WTC11 (cell line): Measurements from ENCODE around the gene VGLL3. TPM values are rescaled to one million over a fixed set of nuclear protein-coding genes. Genes with fewer than 3 reads are reported as not detected.

Experiments used
- ATAC-seq: fragments of 200-7000 bp; cut with Tn5 transposase; 2 replicates; pipeline ENCODE4 v1.10.0; 2021; ENCODE audit warnings: mild to moderate bottlenecking, moderate library complexity
- CTCF ChIA-PET: fragments of 300-600 bp; sonication (Branson Sonifier 250); formaldehyde crosslinking; loops from one replicate; lab custom pipeline; 2021; ENCODE audit warnings: antibody characterized with exemption; lab: Charles Lee
- POLR2A ChIA-PET: fragments of 350-600 bp; sonication (Branson Sonifier 250); formaldehyde crosslinking; loops from one replicate; lab custom pipeline; 2021; ENCODE audit warnings: antibody characterized with exemption; lab: Charles Lee
- DNase-seq: peaks from one replicate; pipeline ENCODE4 v3.0.0; 2021; ENCODE audit warnings: low spot score
- H3K27ac Mint-ChIP-seq: 2 replicates; pipeline ENCODE4 v1.8.0; 2021; ENCODE audit warnings: mixed read lengths
- H3K27me3 Mint-ChIP-seq: 2 replicates; pipeline ENCODE4 v1.8.0; 2021; ENCODE audit warnings: low read depth, mild to moderate bottlenecking, moderate library complexity, mixed read lengths
- H3K36me3 Mint-ChIP-seq: 2 replicates; pipeline ENCODE4 v1.8.0; 2021; ENCODE audit warnings: mixed read lengths
- H3K4me1 Mint-ChIP-seq: 2 replicates; pipeline ENCODE4 v1.8.0; 2022; ENCODE audit warnings: mixed read lengths
- H3K4me3 Mint-ChIP-seq: 2 replicates; pipeline ENCODE4 v1.8.0; 2021; ENCODE audit warnings: mild to moderate bottlenecking, moderate library complexity, mixed read lengths
- H3K9me3 Mint-ChIP-seq: 2 replicates; pipeline ENCODE4 v1.8.0; 2021; ENCODE audit warnings: mixed read lengths
- ATF3 ChIP-seq: sonication (generic); formaldehyde crosslinking; conservative IDR thresholded peaks from 2 replicates; pipeline ENCODE4 v1.8.1; 2022; ENCODE audit warnings: mild to moderate bottlenecking, missing genetic modification reagents
- CREM ChIP-seq: sonication (generic); formaldehyde crosslinking; IDR thresholded peaks from 2 replicates; pipeline ENCODE4 v1.8.1; 2022; ENCODE audit warnings: mild to moderate bottlenecking, missing genetic modification reagents, moderate library complexity
- ESRRA ChIP-seq: sonication (generic); formaldehyde crosslinking; IDR thresholded peaks from 2 replicates; pipeline ENCODE4 v1.8.1; 2022; ENCODE audit warnings: mild to moderate bottlenecking, missing genetic modification reagents, borderline replicate concordance
- FOXJ3 ChIP-seq: sonication (generic); formaldehyde crosslinking; IDR thresholded peaks from 2 replicates; pipeline ENCODE4 v1.9.0; 2021; ENCODE audit warnings: missing genetic modification reagents, mild to moderate bottlenecking, borderline replicate concordance
- FOXP4 ChIP-seq: sonication (generic); formaldehyde crosslinking; IDR thresholded peaks from 2 replicates; pipeline ENCODE4 v1.8.0; 2022; ENCODE audit warnings: mild to moderate bottlenecking, missing genetic modification reagents
- IRF2 ChIP-seq: sonication (generic); formaldehyde crosslinking; IDR thresholded peaks from 2 replicates; pipeline ENCODE4 v1.8.0; 2022; ENCODE audit warnings: low read depth, missing genetic modification reagents, borderline replicate concordance
- JAZF1 ChIP-seq: fragments of 250-450 bp; sonication (Bioruptor Pico); IDR thresholded peaks from 2 replicates; pipeline ENCODE4 v1.9.0; 2021; ENCODE audit warnings: moderate library complexity, mild to moderate bottlenecking, inconsistent platforms
- JUN ChIP-seq: sonication (generic); formaldehyde crosslinking; IDR thresholded peaks from 2 replicates; pipeline ENCODE4 v1.8.0; 2023; ENCODE audit warnings: mild to moderate bottlenecking, missing genetic modification reagents
- KAT7 ChIP-seq: sonication (generic); formaldehyde crosslinking; IDR thresholded peaks from 2 replicates; pipeline ENCODE4 v1.8.1; 2023; ENCODE audit warnings: missing genetic modification reagents, mild to moderate bottlenecking, borderline replicate concordance
- MLX ChIP-seq: sonication (generic); formaldehyde crosslinking; IDR thresholded peaks from 2 replicates; pipeline ENCODE4 v1.8.1; 2023; ENCODE audit warnings: mild to moderate bottlenecking, missing genetic modification reagents, moderate library complexity
- OVOL2 ChIP-seq: fragments of 250-450 bp; sonication (Bioruptor Pico); IDR thresholded peaks from 2 replicates; pipeline ENCODE4 v1.9.0; 2021; ENCODE audit warnings: mild to moderate bottlenecking, borderline replicate concordance
- TP53 ChIP-seq: sonication (generic); formaldehyde crosslinking; IDR thresholded peaks from 2 replicates; pipeline ENCODE4 v1.8.1; 2023; ENCODE audit warnings: mild to moderate bottlenecking, missing genetic modification reagents
- ZBTB21 ChIP-seq: sonication (generic); formaldehyde crosslinking; IDR thresholded peaks from 2 replicates; pipeline ENCODE4 v1.8.1; 2023; ENCODE audit warnings: mild to moderate bottlenecking, missing genetic modification reagents, borderline replicate concordance
- ZMAT4 ChIP-seq: fragments of 250-450 bp; sonication (Bioruptor Pico); IDR thresholded peaks from 2 replicates; pipeline ENCODE4 v1.9.0; 2021; ENCODE audit warnings: mild to moderate bottlenecking
- ZNF532 ChIP-seq: fragments of 250-450 bp; sonication (Bioruptor Pico); IDR thresholded peaks from 2 replicates; pipeline ENCODE4 v1.9.0; 2021; ENCODE audit warnings: mild to moderate bottlenecking, borderline replicate concordance
- total RNA-seq: library from RNA; stranded (reverse); gene quantifications from 3 replicates; pipeline ENCODE4 v1.2.3, GENCODE V29; 2021
- TF ChIP-seq, protein P1 (sequence below): sonication (generic); formaldehyde crosslinking; IDR thresholded peaks from 2 replicates; pipeline ENCODE4 v1.8.1; 2023; ENCODE audit warnings: mild to moderate bottlenecking, missing genetic modification reagents, borderline replicate concordance
- TF ChIP-seq, protein P2 (sequence below): sonication (generic); formaldehyde crosslinking; IDR thresholded peaks from 2 replicates; pipeline ENCODE4 v1.8.1; 2022; ENCODE audit warnings: low read depth, missing genetic modification reagents, borderline replicate concordance
- TF ChIP-seq, protein P3 (sequence below): sonication (generic); formaldehyde crosslinking; IDR thresholded peaks from 2 replicates; pipeline ENCODE4 v1.8.1; 2022; ENCODE audit warnings: low read depth, mild to moderate bottlenecking, moderate library complexity, missing genetic modification reagents, borderline replicate concordance
- TF ChIP-seq, protein P4 (sequence below): fragments of 200-600 bp; IDR thresholded peaks from 2 replicates; pipeline ENCODE4 v1.8.0; 2022; ENCODE audit warnings: antibody characterized with exemption

The VGLL3 gene
- total RNA-seq, 1 experiment from 2014 or later = 10.4 TPM

DNA sequence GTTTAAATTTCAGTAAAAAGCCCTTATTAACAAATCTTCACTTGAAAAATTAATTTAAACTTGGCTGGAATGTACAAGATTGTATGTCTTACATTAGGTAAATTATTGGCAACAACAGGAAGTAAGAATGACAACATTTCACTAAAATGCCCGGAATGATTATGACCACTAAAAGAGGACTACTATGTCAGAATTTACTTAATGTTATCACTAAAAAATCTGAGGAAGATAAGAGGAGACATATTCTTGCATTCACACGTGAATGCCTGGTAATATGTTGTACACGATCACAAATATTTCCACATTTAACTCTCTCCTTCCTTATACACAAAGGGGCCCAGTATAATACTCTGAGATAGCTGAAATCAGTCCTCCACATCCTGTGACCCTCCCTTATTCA, 29.7 kb downstream of the VGLL3 start:
- 0 out of 2 replicates have a peak, but pooled peaks cover 4% of the 10 kb centered on the region for H3K36me3 Mint-ChIP-seq
- ATAC-seq (no peak), DNase-seq (no peak)
- no peak for TF ChIP-seq FOXJ3
- TF ChIP-seq ESRRA (CRISPR knock-in tag) = no peak
- no peak for TF ChIP-seq ZNF532
- no peak for TF ChIP-seq FOXP4 (CRISPR knock-in tag)
- no peak for TF ChIP-seq OVOL2 (CRISPR knock-in tag)
- no peak for TF ChIP-seq JUN
- no peak for TF ChIP-seq IRF2 (CRISPR knock-in tag)
- TF ChIP-seq, protein P1, sequence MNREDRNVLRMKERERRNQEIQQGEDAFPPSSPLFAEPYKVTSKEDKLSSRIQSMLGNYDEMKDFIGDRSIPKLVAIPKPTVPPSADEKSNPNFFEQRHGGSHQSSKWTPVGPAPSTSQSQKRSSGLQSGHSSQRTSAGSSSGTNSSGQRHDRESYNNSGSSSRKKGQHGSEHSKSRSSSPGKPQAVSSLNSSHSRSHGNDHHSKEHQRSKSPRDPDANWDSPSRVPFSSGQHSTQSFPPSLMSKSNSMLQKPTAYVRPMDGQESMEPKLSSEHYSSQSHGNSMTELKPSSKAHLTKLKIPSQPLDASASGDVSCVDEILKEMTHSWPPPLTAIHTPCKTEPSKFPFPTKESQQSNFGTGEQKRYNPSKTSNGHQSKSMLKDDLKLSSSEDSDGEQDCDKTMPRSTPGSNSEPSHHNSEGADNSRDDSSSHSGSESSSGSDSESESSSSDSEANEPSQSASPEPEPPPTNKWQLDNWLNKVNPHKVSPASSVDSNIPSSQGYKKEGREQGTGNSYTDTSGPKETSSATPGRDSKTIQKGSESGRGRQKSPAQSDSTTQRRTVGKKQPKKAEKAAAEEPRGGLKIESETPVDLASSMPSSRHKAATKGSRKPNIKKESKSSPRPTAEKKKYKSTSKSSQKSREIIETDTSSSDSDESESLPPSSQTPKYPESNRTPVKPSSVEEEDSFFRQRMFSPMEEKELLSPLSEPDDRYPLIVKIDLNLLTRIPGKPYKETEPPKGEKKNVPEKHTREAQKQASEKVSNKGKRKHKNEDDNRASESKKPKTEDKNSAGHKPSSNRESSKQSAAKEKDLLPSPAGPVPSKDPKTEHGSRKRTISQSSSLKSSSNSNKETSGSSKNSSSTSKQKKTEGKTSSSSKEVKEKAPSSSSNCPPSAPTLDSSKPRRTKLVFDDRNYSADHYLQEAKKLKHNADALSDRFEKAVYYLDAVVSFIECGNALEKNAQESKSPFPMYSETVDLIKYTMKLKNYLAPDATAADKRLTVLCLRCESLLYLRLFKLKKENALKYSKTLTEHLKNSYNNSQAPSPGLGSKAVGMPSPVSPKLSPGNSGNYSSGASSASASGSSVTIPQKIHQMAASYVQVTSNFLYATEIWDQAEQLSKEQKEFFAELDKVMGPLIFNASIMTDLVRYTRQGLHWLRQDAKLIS (CRISPR knock-in tag) = no peak
- no peak for TF ChIP-seq TP53 (CRISPR knock-in tag)
- TF ChIP-seq, protein P2, sequence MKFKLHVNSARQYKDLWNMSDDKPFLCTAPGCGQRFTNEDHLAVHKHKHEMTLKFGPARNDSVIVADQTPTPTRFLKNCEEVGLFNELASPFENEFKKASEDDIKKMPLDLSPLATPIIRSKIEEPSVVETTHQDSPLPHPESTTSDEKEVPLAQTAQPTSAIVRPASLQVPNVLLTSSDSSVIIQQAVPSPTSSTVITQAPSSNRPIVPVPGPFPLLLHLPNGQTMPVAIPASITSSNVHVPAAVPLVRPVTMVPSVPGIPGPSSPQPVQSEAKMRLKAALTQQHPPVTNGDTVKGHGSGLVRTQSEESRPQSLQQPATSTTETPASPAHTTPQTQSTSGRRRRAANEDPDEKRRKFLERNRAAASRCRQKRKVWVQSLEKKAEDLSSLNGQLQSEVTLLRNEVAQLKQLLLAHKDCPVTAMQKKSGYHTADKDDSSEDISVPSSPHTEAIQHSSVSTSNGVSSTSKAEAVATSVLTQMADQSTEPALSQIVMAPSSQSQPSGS (CRISPR knock-in tag) = no peak
- TF ChIP-seq ZMAT4 (CRISPR knock-in tag) = no peak
- TF ChIP-seq, protein P3, sequence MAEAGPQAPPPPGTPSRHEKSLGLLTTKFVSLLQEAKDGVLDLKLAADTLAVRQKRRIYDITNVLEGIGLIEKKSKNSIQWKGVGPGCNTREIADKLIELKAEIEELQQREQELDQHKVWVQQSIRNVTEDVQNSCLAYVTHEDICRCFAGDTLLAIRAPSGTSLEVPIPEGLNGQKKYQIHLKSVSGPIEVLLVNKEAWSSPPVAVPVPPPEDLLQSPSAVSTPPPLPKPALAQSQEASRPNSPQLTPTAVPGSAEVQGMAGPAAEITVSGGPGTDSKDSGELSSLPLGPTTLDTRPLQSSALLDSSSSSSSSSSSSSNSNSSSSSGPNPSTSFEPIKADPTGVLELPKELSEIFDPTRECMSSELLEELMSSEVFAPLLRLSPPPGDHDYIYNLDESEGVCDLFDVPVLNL (CRISPR knock-in tag) = no peak
- TF ChIP-seq MLX (CRISPR knock-in tag) = no peak
- TF ChIP-seq, protein P4, sequence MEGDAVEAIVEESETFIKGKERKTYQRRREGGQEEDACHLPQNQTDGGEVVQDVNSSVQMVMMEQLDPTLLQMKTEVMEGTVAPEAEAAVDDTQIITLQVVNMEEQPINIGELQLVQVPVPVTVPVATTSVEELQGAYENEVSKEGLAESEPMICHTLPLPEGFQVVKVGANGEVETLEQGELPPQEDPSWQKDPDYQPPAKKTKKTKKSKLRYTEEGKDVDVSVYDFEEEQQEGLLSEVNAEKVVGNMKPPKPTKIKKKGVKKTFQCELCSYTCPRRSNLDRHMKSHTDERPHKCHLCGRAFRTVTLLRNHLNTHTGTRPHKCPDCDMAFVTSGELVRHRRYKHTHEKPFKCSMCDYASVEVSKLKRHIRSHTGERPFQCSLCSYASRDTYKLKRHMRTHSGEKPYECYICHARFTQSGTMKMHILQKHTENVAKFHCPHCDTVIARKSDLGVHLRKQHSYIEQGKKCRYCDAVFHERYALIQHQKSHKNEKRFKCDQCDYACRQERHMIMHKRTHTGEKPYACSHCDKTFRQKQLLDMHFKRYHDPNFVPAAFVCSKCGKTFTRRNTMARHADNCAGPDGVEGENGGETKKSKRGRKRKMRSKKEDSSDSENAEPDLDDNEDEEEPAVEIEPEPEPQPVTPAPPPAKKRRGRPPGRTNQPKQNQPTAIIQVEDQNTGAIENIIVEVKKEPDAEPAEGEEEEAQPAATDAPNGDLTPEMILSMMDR = no peak
- TF ChIP-seq ATF3 (CRISPR knock-in tag) = no peak
- no peak for TF ChIP-seq CREM (CRISPR knock-in tag)
- no peak for TF ChIP-seq ZBTB21 (CRISPR knock-in tag)
- TF ChIP-seq JAZF1 (CRISPR knock-in tag) = no peak
- TF ChIP-seq KAT7 (CRISPR knock-in tag) = no peak
- ChIA-PET CTCF (no interaction called here), POLR2A (interaction anchor here (0.6 kb wide), 1 partner anchor 169 kb away, joined by 5 read pairs; no protein-coding TSS in a partner anchor)
- no peaks in the 10 kb centered on the region for H3K27me3 Mint-ChIP-seq
- no peak overlapping the region for H3K27ac Mint-ChIP-seq
- H3K9me3 Mint-ChIP-seq = peaks cover 4% of the 10 kb centered on the region; the same call in 1 of the 2 replicates
- peaks cover 18% of the 10 kb centered on the region for H3K4me1 Mint-ChIP-seq
- H3K4me3 Mint-ChIP-seq = no peak overlapping the region
